ENCODE measurements around the gene AMN1. TPM values are rescaled to one million over a fixed set of nuclear protein-coding genes. Genes with fewer than 3 reads are reported as not detected.

AMN1 gene
- total and polyA plus RNA-seq, 2 of the 13 experiments (the other 11 are each of a cell fraction or from before 2014, with no cell fraction given), result 7.5 to 26.5 TPM

DNA sequence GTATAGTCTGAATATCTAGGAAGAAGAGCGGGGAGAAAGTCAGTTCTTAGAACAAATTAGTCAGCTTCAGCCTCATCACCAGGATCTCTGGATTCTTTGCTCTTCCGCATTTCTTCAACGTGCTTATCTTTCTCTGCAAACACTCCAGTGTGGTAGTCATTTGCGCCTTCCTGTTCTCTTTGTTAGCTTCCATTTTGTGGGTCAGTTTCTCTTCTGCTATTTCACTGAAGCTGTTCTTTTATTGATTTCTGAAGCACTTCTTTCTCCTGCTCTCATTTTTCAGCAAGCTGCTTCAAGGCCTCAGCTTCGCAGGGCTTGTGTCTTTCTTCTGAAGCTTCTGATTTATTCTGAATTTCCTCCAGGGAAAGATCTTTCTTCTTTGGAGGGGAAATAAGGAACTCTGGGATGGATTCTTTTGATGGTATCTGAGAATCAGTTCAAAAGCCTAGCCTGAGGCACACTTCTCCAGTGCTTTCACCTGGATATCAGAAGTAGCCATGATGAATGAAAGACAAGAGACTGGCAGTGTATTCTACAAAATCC lies 13.5 kb downstream of the AMN1 start (continued):
- no peak for TF ChIP-seq MTF2 (CRISPR knock-in tag; IDR thresholded peaks at IDR 0.05; ENCODE audit: borderline replicate concordance)
- TF ChIP-seq ZNF343 (CRISPR knock-in tag; IDR thresholded peaks at IDR 0.05), result no peak
- TF ChIP-seq SRF (IDR thresholded peaks at IDR 0.05; ENCODE audit: low read depth, low read length), result no peak
- TF ChIP-seq ELF3 (CRISPR knock-in tag; IDR thresholded peaks at IDR 0.05), result peak; percentile 79
- no peak for TF ChIP-seq ZNF430 (CRISPR knock-in tag; IDR thresholded peaks at IDR 0.05)
- TF ChIP-seq SYNCRIP (IDR thresholded peaks at IDR 0.05; ENCODE audit: insufficient read depth, low read depth, low read length), result no peak
- TF ChIP-seq CHD2 (IDR thresholded peaks at IDR 0.05; ENCODE audit: low read depth, low read length), result no peak
- TF ChIP-seq ZBTB49 (CRISPR knock-in tag; IDR thresholded peaks at IDR 0.05; ENCODE audit: borderline replicate concordance), result no peak
- TF ChIP-seq STAT5B (CRISPR knock-in tag; IDR thresholded peaks at IDR 0.05), result no peak
- TF ChIP-seq, protein P1, sequence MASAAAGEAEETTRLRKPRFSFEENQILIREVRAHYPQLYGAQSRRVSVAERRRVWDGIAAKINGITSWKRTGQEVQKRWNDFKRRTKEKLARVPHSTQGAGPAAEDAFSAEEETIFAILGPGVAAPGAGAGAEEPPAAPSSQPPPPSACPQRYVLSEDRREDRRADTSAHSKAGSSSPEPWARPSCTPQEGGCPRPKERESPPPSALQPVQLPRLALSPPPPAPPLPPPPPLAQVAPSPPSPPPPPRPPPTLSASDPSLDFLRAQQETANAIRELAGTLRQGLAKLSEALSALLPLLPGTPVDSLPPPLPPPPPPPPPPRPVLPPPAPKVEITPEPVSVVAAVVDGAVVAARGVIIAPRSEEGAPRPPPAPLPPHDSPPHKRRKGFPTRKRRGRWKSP (CRISPR knock-in tag; IDR thresholded peaks at IDR 0.05), result no peak
- TF ChIP-seq ZNF644 (CRISPR knock-in tag; IDR thresholded peaks at IDR 0.05; ENCODE audit: low read depth), result no peak
- TF ChIP-seq ZMAT3 (CRISPR knock-in tag; conservative IDR thresholded peaks at IDR 0.05), result no peak
- TF ChIP-seq RFXANK (CRISPR knock-in tag; IDR thresholded peaks at IDR 0.05), result no peak
- no peak for TF ChIP-seq ZNF577 (CRISPR knock-in tag; IDR thresholded peaks at IDR 0.05; ENCODE audit: borderline replicate concordance, low read depth)
- no peak for TF ChIP-seq ZNF660 (CRISPR knock-in tag; IDR thresholded peaks at IDR 0.05; ENCODE audit: borderline replicate concordance, low read depth)
- TF ChIP-seq SALL2 (CRISPR knock-in tag; IDR thresholded peaks at IDR 0.05), result no peak
- TF ChIP-seq NCOR1 (IDR thresholded peaks at IDR 0.05; ENCODE audit: borderline replicate concordance, low read length), result no peak
- TF ChIP-seq ZNF382 (CRISPR knock-in tag; IDR thresholded peaks at IDR 0.05; ENCODE audit: borderline replicate concordance), result no peak
- TF ChIP-seq MEIS2 (CRISPR knock-in tag; IDR thresholded peaks at IDR 0.05), result no peak
- TF ChIP-seq, protein P2, sequence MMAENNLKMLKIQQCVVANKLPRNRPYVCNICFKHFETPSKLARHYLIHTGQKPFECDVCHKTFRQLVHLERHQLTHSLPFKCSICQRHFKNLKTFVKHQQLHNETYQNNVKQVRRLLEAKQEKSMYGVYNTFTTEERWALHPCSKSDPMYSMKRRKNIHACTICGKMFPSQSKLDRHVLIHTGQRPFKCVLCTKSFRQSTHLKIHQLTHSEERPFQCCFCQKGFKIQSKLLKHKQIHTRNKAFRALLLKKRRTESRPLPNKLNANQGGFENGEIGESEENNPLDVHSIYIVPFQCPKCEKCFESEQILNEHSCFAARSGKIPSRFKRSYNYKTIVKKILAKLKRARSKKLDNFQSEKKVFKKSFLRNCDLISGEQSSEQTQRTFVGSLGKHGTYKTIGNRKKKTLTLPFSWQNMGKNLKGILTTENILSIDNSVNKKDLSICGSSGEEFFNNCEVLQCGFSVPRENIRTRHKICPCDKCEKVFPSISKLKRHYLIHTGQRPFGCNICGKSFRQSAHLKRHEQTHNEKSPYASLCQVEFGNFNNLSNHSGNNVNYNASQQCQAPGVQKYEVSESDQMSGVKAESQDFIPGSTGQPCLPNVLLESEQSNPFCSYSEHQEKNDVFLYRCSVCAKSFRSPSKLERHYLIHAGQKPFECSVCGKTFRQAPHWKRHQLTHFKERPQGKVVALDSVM (CRISPR knock-in tag; IDR thresholded peaks at IDR 0.05), result no peak
- TF ChIP-seq FIP1L1 (IDR thresholded peaks at IDR 0.05; ENCODE audit: borderline replicate concordance, insufficient read depth, low read depth, low read length), result no peak

Data from HepG2 (cell line).